G401 (cell line): ENCODE measurements around the gene MORN3. TPM values are rescaled to one million over a fixed set of nuclear protein-coding genes. Genes with fewer than 3 reads are reported as not detected.

Experiments used
- DNase-seq: peaks from one replicate; pipeline ENCODE4 v3.0.0-alpha.2; 2015; ENCODE audit warnings: low spot score
- in situ Hi-C: cut with HindIII; loops from 2 replicates; pipeline ENCODE4 v1.10.0; 2016; ENCODE audit warnings: low sequenced_read_pairs, mixed read lengths
- total RNA-seq: library from RNA; depleted of rRNA; stranded (reverse); fragments of >200 nt; shearing (Covaris generic); gene quantifications from 2 replicates; pipeline ENCODE4 v1.2.3, GENCODE V29; 2014; rRNA removed

MORN3 gene
- total RNA-seq, 1 experiment from 2014 or later = 0.41 TPM

DNA sequence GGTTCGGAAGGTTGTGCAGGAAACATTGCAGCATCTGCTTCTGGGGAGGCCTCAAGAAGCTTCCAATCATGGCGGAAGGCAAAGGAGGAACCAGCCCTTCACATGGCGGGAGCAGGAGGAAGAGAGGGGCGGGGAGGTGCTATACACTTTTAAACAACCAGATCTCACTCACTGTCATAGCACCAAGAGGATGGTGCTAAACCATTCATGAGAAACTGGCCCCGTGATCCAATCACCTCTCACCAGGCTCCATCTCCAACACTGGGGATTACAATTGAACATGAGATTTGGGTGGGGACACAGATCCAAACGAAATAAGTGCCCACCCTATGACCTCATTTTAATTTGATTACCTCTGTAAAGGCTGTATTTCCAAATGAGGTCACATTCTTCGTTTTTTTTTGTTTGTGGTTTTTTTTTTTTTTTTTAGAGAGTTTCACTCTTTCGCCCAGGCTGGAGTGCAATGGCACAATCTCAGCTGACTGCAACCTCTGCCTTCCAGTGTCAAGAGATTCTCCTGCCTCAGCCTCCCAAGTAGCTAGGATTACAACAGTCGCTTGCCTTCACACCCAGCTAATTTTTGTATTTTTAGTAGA lies 54.5 kb downstream of the MORN3 start:
- DNase-seq = no peak
- in situ Hi-C loops = no loop called here

DNA sequence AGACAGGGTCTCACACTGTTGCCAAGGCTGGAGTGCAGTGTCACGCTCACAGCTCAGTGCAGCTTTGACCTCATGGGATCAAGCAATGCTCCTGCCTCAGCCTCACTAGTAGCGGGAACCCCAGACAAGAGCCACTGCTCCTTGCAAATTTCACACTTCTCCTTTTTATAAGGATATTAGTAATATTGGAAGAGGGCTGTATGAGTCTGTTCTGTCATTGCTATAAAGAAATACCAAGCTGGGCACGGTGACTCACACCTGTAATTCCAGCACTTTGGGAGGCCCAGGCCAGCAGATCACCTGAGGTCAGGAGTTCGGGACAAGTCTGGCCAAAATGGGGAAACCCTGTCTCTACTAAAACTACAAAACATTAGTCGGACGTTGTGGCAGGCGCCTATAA lies 56.0 kb downstream of the MORN3 start:
- no peak for DNase-seq
- in situ Hi-C loops = no loop called here

DNA sequence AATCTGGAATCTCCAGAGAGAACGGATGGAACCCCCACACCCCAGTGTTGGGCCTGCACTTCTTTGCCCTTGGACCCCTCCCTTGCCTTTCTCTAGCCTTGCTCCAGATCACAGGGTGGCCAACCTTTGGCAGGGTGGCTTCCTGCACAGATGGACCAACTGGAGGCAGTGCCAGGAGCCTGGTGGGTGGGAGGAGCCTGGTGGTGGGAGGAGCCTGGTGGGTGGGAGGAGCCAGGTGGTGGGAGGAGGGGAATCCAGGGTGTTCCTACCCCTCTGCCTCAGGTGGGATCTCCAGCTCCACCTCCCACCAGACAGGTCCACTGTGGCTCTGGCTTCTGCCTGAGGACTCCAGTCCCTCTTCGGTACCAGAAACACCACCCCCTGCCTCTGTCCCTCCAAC lies 58.1 kb downstream of the MORN3 start:
- peak; percentile 36 for DNase-seq
- in situ Hi-C loops = no loop called here

DNA sequence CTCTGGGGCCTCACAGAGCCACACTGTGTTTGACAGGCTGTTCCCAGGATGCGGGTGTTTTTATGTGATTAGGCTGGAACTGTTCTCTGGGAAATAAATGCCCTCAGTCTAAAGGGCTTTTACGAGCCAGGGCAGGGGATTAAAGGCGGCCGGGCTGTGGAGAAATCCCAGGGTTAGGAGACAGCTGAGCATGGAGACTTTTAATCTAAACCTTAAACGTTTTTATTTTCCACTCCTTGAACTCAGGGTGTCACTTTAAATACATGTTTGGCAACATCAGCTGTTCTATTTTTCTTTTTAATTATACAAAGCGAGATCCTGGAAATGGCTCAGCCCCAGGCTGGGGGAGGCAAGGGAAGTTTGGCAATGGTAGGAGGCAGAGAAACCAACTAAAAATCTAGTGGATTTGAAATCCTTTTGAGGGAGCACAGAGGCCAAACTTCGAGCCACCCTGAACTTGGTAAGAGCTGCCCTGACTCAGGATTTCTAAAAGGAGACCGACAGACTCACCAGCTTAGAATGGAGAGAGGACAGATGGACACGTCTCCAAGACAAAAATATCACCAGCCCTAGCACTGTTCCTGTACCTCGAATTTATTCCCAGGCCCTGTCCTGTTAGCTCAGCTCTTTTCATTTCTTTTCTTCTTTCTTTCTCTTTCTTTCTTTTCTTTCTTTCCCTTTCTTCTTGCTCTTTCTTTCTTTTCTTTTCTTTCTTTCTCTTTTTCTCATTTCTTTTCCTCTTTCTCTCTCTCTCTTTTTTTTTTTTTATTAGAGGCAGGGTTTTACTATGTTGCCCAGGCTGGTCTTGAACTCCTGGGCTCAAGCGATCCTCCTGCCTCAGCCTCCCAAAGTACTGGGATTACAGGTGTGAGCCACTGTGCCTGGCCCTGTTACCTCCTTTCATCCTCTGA lies 59.0 kb downstream of the MORN3 start:
- peak; percentile 35 for DNase-seq
- in situ Hi-C loops = no loop called here

DNA sequence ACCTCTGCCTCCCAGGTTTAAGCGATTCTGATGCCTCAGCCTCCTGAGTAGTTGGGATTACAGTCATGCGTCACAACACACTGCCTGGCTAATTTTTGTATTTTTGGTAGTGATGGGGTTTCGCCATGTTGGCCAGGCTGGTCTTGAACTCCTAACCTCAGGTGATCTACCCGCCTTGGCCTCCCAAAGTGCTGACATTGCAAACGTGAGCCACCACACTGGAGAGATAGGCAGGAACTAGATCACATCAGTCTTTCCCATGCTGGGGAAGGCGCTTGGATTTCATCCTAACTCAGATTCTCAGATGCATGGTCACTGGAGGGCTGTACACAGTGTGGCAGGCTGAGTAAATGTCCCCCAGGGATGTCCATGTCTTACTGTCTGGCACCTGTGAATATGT lies 61.2 kb downstream of the MORN3 start:
- in situ Hi-C loops = no loop called here
- DNase-seq = no peak

DNA sequence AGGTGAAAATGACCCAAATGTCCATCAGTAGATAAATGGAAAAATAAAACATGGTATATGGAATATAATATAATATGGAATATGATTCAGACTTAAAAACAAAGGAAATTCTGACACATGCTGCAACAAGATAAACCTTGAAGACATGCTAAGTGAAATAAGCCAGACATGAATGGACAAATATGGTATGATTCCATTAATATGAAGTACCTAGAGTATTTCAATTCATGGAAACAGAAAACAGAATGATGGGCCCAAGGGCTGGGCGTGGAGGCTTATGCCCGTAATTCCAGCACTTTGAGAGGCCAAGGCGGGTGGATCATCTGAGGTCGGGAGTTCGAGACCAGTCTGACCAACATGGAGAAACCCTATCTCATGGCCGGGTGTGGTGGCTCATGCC lies 65.9 kb downstream of the MORN3 start:
- in situ Hi-C loops = no loop called here
- DNase-seq = no peak

DNA sequence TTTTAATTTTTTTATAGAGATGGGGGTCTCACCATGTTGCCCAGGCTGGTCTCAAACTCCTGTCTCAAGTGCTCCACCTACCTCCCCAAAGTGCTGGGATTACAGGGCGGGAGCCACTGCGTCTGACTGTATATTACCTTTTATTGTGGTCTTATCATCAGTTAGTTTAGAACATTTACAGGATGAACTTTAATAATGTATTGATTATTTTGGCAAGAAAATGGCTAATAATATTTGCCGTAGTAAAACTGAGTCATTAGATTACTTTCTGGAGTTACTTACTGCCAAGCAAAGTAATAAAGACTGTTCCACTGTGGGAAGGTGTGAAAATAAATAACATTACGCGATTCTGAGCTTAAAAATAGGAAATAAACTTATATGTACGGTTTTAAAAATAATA lies 66.7 kb downstream of the MORN3 start:
- no peak for DNase-seq
- in situ Hi-C loops = no loop called here

DNA sequence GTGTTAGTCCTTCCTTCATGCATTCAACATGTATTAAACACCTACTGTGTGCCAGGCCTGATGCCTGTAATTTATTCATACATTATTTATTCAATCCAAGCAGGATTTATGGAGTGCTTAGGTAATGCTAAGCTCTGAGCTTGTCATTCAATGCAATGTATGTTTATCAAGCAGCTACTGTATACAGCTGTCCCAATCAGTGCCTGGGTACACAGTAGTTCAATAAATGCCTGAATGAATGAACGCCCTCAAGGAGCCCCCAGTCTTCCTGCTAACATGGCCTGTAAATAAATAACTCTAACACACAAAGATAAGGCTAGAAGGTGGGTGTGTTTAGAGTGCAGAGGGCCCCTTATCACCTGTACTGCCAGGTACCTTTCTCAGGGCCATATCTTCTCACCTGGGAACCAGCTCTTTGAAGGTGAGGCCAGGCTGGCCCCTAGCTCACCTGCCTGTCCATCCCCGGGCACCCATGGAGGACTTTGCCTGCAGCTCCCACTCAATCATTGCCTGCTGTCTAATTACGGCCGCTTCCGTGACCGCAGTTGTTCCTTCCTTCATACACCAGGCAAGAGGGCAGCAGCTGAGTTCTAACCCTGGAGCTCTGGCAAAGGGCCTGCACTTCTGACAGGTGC lies 68.6 kb downstream of the MORN3 start:
- no peak for DNase-seq
- in situ Hi-C loops = no loop called here

Other genes with a start within 250 kb of the MORN3 start
- gene KDM2B, start 88.6 kb downstream of the MORN3 start, total RNA-seq = 43.8 and 73.4 TPM in 2 replicates
- gene ORAI1, start 43.1 kb downstream of the MORN3 start, total RNA-seq = 22.3 and 27.4 TPM in 2 replicates
- gene TMEM120B, start 43.1 kb upstream of the MORN3 start, total RNA-seq = 22.6 and 27.9 TPM in 2 replicates
- gene RHOF, start 124.0 kb upstream of the MORN3 start, total RNA-seq = 35.3 and 46.6 TPM in 2 replicates
- gene SETD1B, start 134.4 kb upstream of the MORN3 start, total RNA-seq = 0.62 and 2.8 TPM in 2 replicates
- 16.2 and 20.0 TPM in 2 replicates for gene HPD, start 189.2 kb upstream of the MORN3 start, total RNA-seq
- 65.2 and 96.5 TPM in 2 replicates for gene PSMD9, start 219.1 kb upstream of the MORN3 start, total RNA-seq
- gene CFAP251, start 248.9 kb upstream of the MORN3 start, total RNA-seq = 0.31 and 0.44 TPM in 2 replicates